ENCODE measurements around the gene LRIG1. TPM values are rescaled to one million over a fixed set of nuclear protein-coding genes. Genes with fewer than 3 reads are reported as not detected.

LRIG1 gene
- total and polyA plus RNA-seq, 9 of the 15 experiments (the other 6 are each of a cell fraction or from before 2014, with no cell fraction given): 0.05 to 0.38 (median 0.13) TPM; not detected in 3

GRCh38 chr3:66466606-66467270 is 34.1 kb downstream of the LRIG1 start:
- no peak for TF ChIP-seq XRCC3 (IDR thresholded peaks at IDR 0.05)
- no peak for TF ChIP-seq ZNF444 (CRISPR knock-in tag; IDR thresholded peaks at IDR 0.05)
- TF ChIP-seq ZNF507 (tag; conservative IDR thresholded peaks at IDR 0.05): no peak
- no peaks in the 10 kb centered on the region for H3K36me3 ChIP-seq (ENCODE audit: control insufficient read depth, insufficient read depth, low read length)
- no peak for FAIRE-seq
- ChIA-PET CTCF (ENCODE audit: low intra/inter-chr PET ratio) (no interaction called here), POLR2A (interaction anchor here (1.1 kb wide), 1 partner anchor 13 kb away, joined by 3 read pairs; no protein-coding TSS in a partner anchor)
- no peak overlapping the region for H3K4me3 ChIP-seq
- H3K9me1 ChIP-seq (ENCODE audit: control insufficient read depth, insufficient read depth, low read length): no peaks in the 10 kb centered on the region
- WGBS (ENCODE audit: insufficient coverage, low coverage, missing lambda C conversion rate): 2% methylated on average over 8 of the region's 11 CpGs
- DNase-seq (ENCODE audit: extremely low read depth in 1 of 4, low spot score in 3 of 4): no peak
- H4K20me1 ChIP-seq (replicated peaks; ENCODE audit: control insufficient read depth, insufficient read depth, low read length): no peaks in the 10 kb centered on the region; the same call in 1 of the 2 replicates
- H3K79me2 ChIP-seq (ENCODE audit: control insufficient read depth, insufficient read depth, low read length): no peaks in the 10 kb centered on the region
- no peaks in the 10 kb centered on the region for H3K9me3 ChIP-seq (replicated peaks; ENCODE audit: control insufficient read depth, insufficient read depth, low read depth, low read length)
- BruUV-seq (replicated peaks): no TSS peak
- H3K9ac ChIP-seq (ENCODE audit: insufficient read depth in 1 of 2, low read depth in 2 of 2, low read length in 2 of 2): no peak overlapping the region
- no peaks in the 10 kb centered on the region for H3K4me1 ChIP-seq (replicated peaks in 1 of 2; ENCODE audit: control insufficient read depth in 2 of 2, insufficient read depth in 2 of 2, low read length in 2 of 2)
- no peak overlapping the region for H3K4me2 ChIP-seq (ENCODE audit: insufficient read depth, low read length)
- no peak for ATAC-seq
- in situ Hi-C loops (cut with MboI) (no loop called here), intact Hi-C loops (cut with micrococcal nuclease) (no loop called here)
- H3K27ac ChIP-seq (ENCODE audit: extremely low read depth, low read depth, low read length): no peak overlapping the region
- peaks cover 0 to 14% of the 10 kb centered on the region in 2 experiments; a peak in 2 of 5 replicates for H3K27me3 ChIP-seq (ENCODE audit: control insufficient read depth in 2 of 2, insufficient read depth in 2 of 2, low read length in 2 of 2)
- no peak overlapping the region for H2AFZ ChIP-seq (ENCODE audit: low read depth, low read length)

GRCh38 chr3:66465587-66465986 is 35.2 kb downstream of the LRIG1 start:
- Histone ChIP-seq H3K9me3 (replicated peaks; ENCODE audit: control insufficient read depth, insufficient read depth, low read depth, low read length) (no peaks in the 10 kb centered on the region), H3K79me2 (ENCODE audit: control insufficient read depth, insufficient read depth, low read length) (no peaks in the 10 kb centered on the region), H3K4me3 (no peak overlapping the region), H3K27ac (ENCODE audit: extremely low read depth, low read depth, low read length) (no peak overlapping the region), H3K4me1 (replicated peaks in 1 of 2; ENCODE audit: control insufficient read depth in 2 of 2, insufficient read depth in 2 of 2, low read length in 2 of 2) (no peaks in the 10 kb centered on the region), H3K9ac (ENCODE audit: insufficient read depth in 1 of 2, low read depth in 2 of 2, low read length in 2 of 2) (no peak overlapping the region), H2AFZ (ENCODE audit: low read depth, low read length) (no peak overlapping the region), H3K9me1 (ENCODE audit: control insufficient read depth, insufficient read depth, low read length) (no peaks in the 10 kb centered on the region), H3K36me3 (ENCODE audit: control insufficient read depth, insufficient read depth, low read length) (no peaks in the 10 kb centered on the region), H3K4me2 (ENCODE audit: insufficient read depth, low read length) (no peak overlapping the region), H3K27me3 (ENCODE audit: control insufficient read depth in 2 of 2, insufficient read depth in 2 of 2, low read length in 2 of 2) (peaks cover 0 to 9% of the 10 kb centered on the region in 2 experiments; a peak in 2 of 5 replicates), H4K20me1 (replicated peaks; ENCODE audit: control insufficient read depth, insufficient read depth, low read length) (no peaks in the 10 kb centered on the region; the same call in 1 of the 2 replicates)
- no peak for DNase-seq (ENCODE audit: extremely low read depth in 1 of 4, low spot score in 3 of 4)
- ATAC-seq: no peak
- WGBS (ENCODE audit: insufficient coverage, low coverage, missing lambda C conversion rate): 0% methylated on average over 4 of the region's 4 CpGs
- POLR2A ChIA-PET: no interaction called here
- TF ChIP-seq MTF1 (CRISPR knock-in tag; IDR thresholded peaks at IDR 0.05; ENCODE audit: borderline replicate concordance) (no peak), EWSR1 (IDR thresholded peaks at IDR 0.05; ENCODE audit: borderline replicate concordance, low read depth, partially characterized antibody) (no peak), PPARD (CRISPR knock-in tag; IDR thresholded peaks at IDR 0.05) (no peak)
- in situ Hi-C loops (cut with MboI): no loop called here
- CTCF ChIA-PET (ENCODE audit: low intra/inter-chr PET ratio): no interaction called here
- BruUV-seq (replicated peaks): no TSS peak
- no peak for FAIRE-seq
- intact Hi-C loops (cut with micrococcal nuclease): no loop called here
